Thyroid gland (tissue), 4 donors: Measurements from ENCODE around the gene CAST. TPM values are rescaled to one million over a fixed set of nuclear protein-coding genes. Genes with fewer than 3 reads are reported as not detected.

Experiments used
- DNase-seq, 2 donors: peaks; one replicate each; pipeline ENCODE4 v3.0.0-alpha.2; 2019
- H3K27ac ChIP-seq, 3 donors: fragments of 200-600 bp; sonication (generic); 1 replicate in 2 of 3; 2 replicates in 1 of 3; pipeline ENCODE4 v1.5.1; 2016 to 2019; ENCODE audit warnings: mild to moderate bottlenecking in 1 of 3, moderate library complexity in 1 of 3
- H3K27me3 ChIP-seq: fragments of 200-600 bp; sonication (generic); one replicate; pipeline ENCODE4 v1.5.1; 2019
- H3K36me3 ChIP-seq, 2 donors: fragments of 200-600 bp; sonication (generic); one replicate each; pipeline ENCODE4 v1.5.1; 2016 to 2019
- H3K4me1 ChIP-seq, 2 donors: fragments of 200-600 bp; sonication (generic); one replicate each; pipeline ENCODE4 v1.5.1; 2017 to 2019
- H3K4me3 ChIP-seq, 3 donors: fragments of 200-600 bp; sonication (generic); replicated peaks in 1 of 3; 1 replicate in 2 of 3; 2 replicates in 1 of 3; pipeline ENCODE4 v1.5.1; 2016; ENCODE audit warnings: mild to moderate bottlenecking in 1 of 3
- H3K9me3 ChIP-seq: fragments of 200-600 bp; sonication (generic); one replicate; pipeline ENCODE4 v1.5.1; 2017
- CTCF ChIP-seq, 6 experiments: fragments of 200-600 bp in 3 of 6; fragments of 450-650 bp in 3 of 6; sonication (generic) in 3 of 6; IDR thresholded peaks; one replicate each; pipeline ENCODE4 v1.5.1; 2016 to 2019; ENCODE audit warnings: antibody characterized with exemption in 6 of 6, mild to moderate bottlenecking in 2 of 6, inconsistent platforms in 1 of 6, moderate library complexity in 1 of 6
- POLR2A ChIP-seq, 2 donors: fragments of 450-650 bp; IDR thresholded peaks; one replicate each; pipeline ENCODE4 v1.6.1; 2017; ENCODE audit warnings: antibody characterized with exemption in 2 of 2, mild to moderate bottlenecking in 2 of 2, moderate library complexity in 1 of 2
- WGBS, 2 donors: methylation state at CpG; one replicate each; pipeline ENCODE4 v1.1.5; 2017; 5-methylcytosine and 5-hydroxymethylcytosine counted together
- intact Hi-C: fragments of 100-400 bp; cut with DNase I; formaldehyde crosslinking; loops from one replicate; pipeline ENCODE4 v1.15.1; 2023
- total RNA-seq, 4 donors: library from RNA; depleted of rRNA; stranded (reverse); fragments of >200 nt; gene quantifications; one replicate each; pipeline ENCODE4 v1.2.3, GENCODE V29; 2016

CAST gene
- total RNA-seq, 4 donors from 2014 or later: 177 to 278 (median 236) TPM

GRCh38 chr5:96808868-96809558, 146.8 kb downstream of the CAST start:
- 89 to 94% methylated on average over 8 of the region's 8 CpGs for WGBS, 2 donors
- intact Hi-C loops: no loop called here
- no peak for TF ChIP-seq CTCF (IDR thresholded peaks at IDR 0.05)
- no peak for TF ChIP-seq POLR2A (IDR thresholded peaks at IDR 0.05)

GRCh38 chr5:96809921-96810320, 147.7 kb downstream of the CAST start:
- Histone ChIP-seq H3K27ac (peak overlapping the region in 2 of 3 donors; percentile 11 to 54), H3K9me3 (no peaks in the 10 kb centered on the region)
- intact Hi-C loops: loop anchor here (10.0 kb wide), 1 partner anchor 55 kb away; no protein-coding TSS in a partner anchor

More at GRCh38 chr5:96808868-96809558, 146.8 kb downstream of the CAST start:
- H3K27ac ChIP-seq: peak overlapping the region in 1 of 3 donors; percentile 98
- no peaks in the 10 kb centered on the region for H3K36me3 ChIP-seq
- H3K27me3 ChIP-seq: no peaks in the 10 kb centered on the region
- H3K4me1 ChIP-seq: peaks cover 12 to 16% of the 10 kb centered on the region in 2 donors
- no peak for DNase-seq
- H3K9me3 ChIP-seq: no peaks in the 10 kb centered on the region
- no peak overlapping the region for H3K4me3 ChIP-seq

GRCh38 chr5:96812851-96813250, 150.7 kb downstream of the CAST start:
- Histone ChIP-seq H3K27ac (no peak overlapping the region), H3K4me3 (no peak overlapping the region), H3K9me3 (no peaks in the 10 kb centered on the region), H3K27me3 (no peaks in the 10 kb centered on the region), H3K36me3 (no peaks in the 10 kb centered on the region), H3K4me1 (peaks cover 4 to 5% of the 10 kb centered on the region in 2 donors)
- intact Hi-C loops: loop anchor here (10.0 kb wide), 1 partner anchor 52 kb away; no protein-coding TSS in a partner anchor
- no peak for DNase-seq
- TF ChIP-seq POLR2A (IDR thresholded peaks at IDR 0.05) (no peak), CTCF (IDR thresholded peaks at IDR 0.05) (no peak)

More at GRCh38 chr5:96809921-96810320, 147.7 kb downstream of the CAST start:
- Histone ChIP-seq H3K4me3 (no peak overlapping the region), H3K27me3 (no peaks in the 10 kb centered on the region), H3K4me1 (peaks cover 12 to 16% of the 10 kb centered on the region in 2 donors), H3K36me3 (no peaks in the 10 kb centered on the region)
- no peak for TF ChIP-seq CTCF (IDR thresholded peaks at IDR 0.05)
- TF ChIP-seq POLR2A (IDR thresholded peaks at IDR 0.05): no peak
- 40 to 42% methylated on average over 9 of the region's 9 CpGs for WGBS, 2 donors
- DNase-seq: peak; percentile 79 to 81

- Histone ChIP-seq H3K4me1 (peaks cover 0 to 5% of the 10 kb centered on the region in 2 donors), H3K27me3 (no peaks in the 10 kb centered on the region), H3K36me3 (no peaks in the 10 kb centered on the region), H3K4me3 (no peak overlapping the region), H3K9me3 (no peaks in the 10 kb centered on the region), H3K27ac (no peak overlapping the region)
- WGBS, 2 donors: 92 to 99% methylated on average over 3 of the region's 3 CpGs
- no peak for TF ChIP-seq CTCF (IDR thresholded peaks at IDR 0.05)
- TF ChIP-seq POLR2A (IDR thresholded peaks at IDR 0.05): no peak
- DNase-seq: no peak
- intact Hi-C loops: loop anchor here (10.0 kb wide), 1 partner anchor 51 kb away; no protein-coding TSS in a partner anchor
These were observed 151.9 kb downstream of the CAST start for GRCh38 chr5:96814041-96814440.

GRCh38 chr5:96816411-96816939, 154.3 kb downstream of the CAST start:
- Histone ChIP-seq H3K27ac (no peak overlapping the region), H3K36me3 (no peaks in the 10 kb centered on the region), H3K4me1 (no peaks in the 10 kb centered on the region), H3K9me3 (no peaks in the 10 kb centered on the region), H3K4me3 (no peak overlapping the region), H3K27me3 (no peaks in the 10 kb centered on the region)
- 72 to 80% methylated on average over 6 of the region's 6 CpGs for WGBS, 2 donors
- no peak for DNase-seq
- intact Hi-C loops: loop anchor here (10.0 kb wide), 1 partner anchor 48 kb away; no protein-coding TSS in a partner anchor
- TF ChIP-seq POLR2A (IDR thresholded peaks at IDR 0.05) (no peak), CTCF (IDR thresholded peaks at IDR 0.05) (no peak)
